Daoy (cell line): ENCODE data around the gene SCYGR8. TPM values are rescaled to one million over a fixed set of nuclear protein-coding genes. Genes with fewer than 3 reads are reported as not detected.
A peak's percentile ranks its signal among the peaks of the same experiment; 100 is the strongest.

Experiments used
- DNase-seq: peaks from one replicate; pipeline ENCODE4 v3.0.0-alpha.2; 2015; ENCODE audit warnings: low read depth
- total RNA-seq: library from RNA; depleted of rRNA; stranded (reverse); fragments of >200 nt; shearing (Covaris generic); gene quantifications from 2 replicates; pipeline ENCODE4 v1.2.3, GENCODE V29; 2014

SCYGR8 gene
- total RNA-seq, 1 experiment from 2014 or later = not detected

DNA sequence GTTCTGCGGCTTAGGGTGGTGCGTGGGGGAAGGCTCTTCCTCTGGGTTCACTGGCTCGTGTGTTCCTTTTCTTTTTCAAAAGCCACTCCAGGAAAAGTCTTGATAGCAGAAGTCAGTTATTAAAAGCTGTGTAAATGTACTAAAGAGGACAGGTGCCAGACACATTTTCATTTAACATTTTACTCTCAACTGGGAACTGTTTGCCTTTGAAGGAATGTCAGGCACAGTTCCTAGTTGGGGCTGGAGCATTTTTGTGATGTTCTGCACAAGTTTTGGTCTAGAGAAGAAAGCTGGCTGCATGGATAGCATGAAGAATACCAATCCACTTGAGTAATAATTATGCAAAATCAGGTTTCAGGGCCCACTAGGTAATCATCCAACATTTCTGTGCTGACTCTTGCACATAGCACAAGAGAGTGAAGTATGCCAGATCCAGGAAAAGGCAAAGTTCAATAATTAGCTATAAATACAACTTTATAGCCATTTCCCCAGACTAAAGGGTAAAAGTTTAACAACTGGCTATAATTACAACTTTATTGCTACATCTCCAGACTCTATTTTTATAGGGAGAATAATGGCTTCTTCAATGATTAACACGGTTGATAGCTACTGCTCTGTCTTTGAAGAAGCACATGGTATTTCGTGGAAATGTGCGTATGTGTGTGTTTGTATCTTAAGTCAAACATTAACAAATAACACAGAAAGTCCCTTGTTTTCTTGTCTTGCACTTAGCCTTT lies 16.2 kb downstream of the SCYGR8 start:
- DNase-seq = no peak

DNA sequence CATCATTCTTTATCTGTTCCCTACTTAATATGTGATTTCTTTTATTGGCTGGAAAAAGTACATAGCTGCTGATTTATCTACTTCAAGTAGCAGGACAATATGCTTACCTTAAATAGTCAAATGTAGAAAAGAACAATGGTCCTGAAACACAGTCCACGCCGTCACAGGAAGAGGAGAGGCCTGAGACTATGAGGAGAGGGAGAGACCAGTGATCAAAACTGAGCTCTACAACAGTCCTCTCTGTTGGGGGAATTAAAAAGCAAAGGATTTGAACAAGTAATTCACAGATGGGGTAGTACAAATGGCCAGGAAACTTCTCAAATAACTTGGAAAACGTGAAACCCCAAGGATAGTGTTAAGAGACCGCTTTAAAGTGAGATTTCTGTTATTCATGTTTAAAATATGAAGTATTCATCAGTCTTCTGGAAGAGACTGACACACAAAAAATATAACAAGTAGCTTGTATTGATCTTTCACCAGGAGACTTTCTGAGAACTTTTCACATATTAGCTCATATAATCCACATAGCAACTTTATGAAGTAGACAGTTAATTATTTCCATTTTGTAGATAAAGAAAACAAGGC lies 20.2 kb downstream of the SCYGR8 start:
- no peak for DNase-seq

DNA sequence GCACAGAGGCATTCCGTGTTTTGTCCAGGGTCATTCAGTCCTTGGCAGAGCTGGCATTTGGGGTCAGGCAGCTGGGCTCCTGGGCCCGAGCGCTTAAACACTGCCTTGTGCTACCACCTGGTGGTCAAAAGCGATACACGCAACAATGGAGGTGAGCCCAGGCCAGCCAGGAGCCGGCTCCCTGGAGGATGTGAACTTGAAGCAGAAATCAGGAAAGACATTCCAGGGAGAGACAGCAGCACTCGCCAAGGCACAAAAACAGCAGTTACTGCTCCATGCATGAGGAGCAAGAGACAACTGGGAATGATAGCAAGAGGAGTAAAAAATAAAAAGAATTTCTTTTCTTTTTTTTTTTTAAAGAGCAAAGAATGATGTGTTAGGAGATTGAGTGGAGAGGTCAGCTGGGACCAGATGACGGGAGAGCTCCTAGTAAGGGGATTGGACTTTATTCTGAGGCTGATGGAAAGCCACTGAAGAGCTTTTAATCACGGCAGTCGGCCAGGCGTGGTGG lies 20.7 kb downstream of the SCYGR8 start:
- DNase-seq = peak; percentile 81

DNA sequence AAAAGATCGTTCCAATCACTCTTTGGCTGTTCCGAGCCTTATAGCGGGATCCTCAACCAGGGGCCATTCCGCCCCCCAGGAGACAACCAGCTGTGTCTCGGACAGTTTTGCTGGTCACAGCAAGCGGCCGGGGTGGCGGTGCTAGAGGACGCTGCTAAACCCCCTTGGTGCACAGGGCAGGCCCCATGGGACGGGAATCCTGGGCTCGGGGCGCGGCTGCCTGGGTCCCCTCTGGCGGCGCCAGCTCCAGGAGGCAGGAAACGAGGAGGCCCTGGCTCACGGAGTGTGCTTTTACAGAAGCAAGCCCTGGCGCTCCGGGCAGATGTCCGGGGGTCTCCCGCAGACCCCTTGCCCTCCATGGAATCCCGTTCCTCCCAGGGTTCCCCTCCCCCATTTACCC lies 22.1 kb downstream of the SCYGR8 start:
- no peak for DNase-seq

DNA sequence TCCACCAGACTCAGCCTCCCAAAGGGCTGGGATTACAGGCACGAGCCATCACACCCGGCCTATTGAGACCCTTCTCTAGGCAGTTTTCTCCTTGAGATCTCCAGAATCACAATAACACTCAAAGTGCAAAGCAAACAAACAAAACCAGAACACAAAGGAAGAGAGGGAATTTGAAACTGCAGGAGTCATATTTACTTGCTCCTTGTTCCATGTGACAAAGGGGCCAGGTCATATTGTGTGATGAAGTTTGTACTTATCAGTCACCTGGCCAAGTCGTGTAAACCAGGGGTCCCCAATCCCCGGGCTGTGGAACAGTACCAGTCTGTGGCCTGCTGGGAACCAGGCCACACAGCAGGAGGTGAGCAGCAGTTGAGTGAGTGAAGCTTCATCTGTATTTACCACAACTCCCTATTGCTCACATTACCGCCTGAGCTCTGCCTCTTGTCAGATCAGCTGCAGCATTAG lies 26.5 kb downstream of the SCYGR8 start:
- peak; percentile 5 for DNase-seq

DNA sequence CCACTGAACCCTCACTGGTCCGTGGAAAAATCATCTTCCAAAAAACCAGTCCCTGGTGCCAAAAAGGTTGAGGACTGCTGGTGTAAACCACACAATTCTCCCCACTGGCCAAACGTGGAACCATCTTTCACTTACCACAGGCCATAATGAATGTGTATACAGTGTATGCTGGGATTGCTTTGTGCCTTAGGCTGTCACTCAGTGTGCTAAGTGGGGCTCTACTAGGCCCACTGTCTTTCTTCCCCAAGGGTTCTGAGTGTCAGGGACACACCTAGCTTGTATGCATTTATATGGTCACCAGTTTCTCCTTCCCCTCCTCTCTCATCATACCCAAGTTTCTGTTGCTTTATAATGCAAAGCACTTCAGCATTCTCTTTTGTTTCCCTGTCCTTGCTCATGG lies 27.2 kb downstream of the SCYGR8 start:
- DNase-seq = no peak

DNA sequence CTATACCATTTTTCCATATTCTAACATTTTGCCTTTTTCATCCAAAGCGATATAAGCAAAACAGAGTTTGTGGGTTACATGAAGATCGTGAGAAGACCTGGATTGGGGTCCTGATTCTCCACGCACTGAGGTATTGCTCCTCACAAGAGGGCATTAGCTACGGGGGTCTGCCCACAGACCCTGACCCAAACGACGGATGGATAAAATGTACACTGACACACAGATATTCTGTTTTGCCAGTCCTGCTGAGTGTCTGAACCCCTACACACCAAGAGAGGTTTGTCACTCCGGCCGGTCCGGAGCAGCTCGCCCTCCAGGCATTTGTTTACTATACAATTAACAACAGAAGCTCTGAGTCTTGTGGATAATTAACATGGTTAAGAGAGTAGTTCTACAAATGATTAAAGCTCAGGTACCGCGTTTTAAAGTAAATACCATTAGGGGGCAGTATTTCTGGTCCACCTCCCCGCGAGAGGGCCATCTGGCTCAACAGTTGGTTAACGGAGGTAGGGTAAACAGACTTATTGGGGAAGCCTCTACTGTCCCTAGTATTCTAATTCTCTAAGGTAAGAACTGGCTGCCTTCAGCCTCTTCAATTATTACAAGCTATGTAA lies 28.4 kb downstream of the SCYGR8 start:
- DNase-seq = no peak

DNA sequence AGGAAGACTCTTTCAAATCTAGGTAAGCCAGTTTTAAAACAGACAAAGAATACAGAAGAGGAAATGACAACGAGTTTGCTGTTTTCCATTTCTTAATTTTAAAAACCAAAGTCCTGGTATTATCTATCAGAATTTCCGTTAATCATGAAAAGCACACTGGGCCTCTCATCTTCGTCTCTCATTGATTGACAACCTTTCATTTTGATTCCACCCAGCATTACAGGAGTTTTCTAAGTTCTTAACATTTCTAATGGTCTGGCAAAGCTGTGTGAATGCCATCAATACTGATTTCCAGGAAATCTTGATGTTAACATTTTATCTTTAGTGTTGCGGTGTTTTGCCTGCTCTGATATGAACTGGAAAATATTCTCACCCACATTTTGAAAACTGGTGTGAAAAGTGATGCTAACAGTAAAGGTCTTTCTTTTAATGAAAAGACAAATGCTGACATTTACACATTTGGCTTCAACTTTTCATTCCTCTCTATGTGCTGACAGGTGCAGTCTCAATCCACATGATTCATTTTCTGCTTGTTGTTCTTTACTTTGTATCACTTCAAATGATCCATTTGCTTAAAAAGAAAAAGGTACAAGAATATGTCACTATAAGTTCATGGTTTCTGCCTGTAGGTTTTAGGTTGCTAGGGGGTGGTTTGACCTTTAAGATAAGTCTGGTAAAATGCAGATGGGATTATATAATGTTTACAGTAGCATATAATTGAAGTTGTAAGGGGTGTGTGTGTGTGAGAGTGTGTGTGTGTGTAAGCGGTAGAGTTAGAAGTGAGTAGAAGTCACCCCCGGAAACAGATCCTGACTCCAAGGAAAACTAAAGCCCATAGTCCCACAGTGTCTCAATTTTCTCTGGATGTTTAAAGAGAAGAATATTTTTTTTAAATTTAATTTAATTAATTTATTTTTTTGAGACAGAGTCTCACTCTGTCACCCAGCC lies 29.5 kb downstream of the SCYGR8 start:
- DNase-seq = no peak

DNA sequence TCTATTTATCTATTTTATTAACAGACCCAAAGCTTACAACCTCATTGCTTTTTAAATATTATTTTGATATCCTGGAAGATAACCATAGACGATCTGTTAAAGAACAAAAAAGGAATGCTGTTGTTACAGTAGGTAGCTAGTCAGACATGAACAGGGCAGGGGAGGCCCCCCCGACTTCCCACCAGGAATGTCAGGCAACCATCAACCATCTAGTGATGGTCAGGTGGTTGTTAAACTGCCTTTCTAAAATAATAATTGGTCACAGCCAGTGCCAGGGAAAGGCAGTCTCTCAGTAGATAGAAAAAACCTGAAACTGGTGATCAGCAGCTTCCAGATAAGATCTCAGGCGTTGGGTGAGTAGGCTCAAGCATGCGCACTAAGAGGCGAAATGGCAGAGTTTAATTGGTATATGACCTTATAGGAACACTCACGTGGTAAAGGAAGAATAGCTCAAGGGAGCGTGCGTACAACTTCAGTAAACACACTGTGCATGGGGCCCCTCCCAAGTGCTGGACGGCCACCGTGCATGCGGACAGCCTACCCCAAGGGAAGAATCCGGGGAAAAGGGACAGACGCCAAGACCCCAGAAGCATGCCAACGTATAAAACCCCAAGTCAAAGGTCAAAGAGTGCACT lies 35.4 kb downstream of the SCYGR8 start:
- no peak for DNase-seq

DNA sequence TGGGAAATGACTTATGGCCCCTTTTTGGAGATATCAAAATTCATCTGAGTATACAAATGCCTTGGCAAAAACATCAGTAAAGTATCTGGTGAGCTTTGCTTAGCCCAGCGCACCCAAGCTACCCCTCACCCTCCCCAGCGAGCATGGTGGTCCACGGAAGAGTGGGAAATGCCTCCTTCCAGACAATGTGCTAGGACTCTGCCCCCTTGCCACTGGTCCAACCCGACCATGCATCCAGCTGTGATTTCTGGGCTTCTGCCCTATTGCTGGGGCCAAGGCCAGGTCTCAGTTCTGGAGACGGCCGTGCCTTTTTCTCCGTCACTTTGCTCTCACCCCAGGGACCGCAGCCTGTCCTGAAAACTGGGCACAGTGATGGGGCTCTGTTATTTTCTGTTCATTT lies 36.1 kb downstream of the SCYGR8 start:
- no peak for DNase-seq

DNA sequence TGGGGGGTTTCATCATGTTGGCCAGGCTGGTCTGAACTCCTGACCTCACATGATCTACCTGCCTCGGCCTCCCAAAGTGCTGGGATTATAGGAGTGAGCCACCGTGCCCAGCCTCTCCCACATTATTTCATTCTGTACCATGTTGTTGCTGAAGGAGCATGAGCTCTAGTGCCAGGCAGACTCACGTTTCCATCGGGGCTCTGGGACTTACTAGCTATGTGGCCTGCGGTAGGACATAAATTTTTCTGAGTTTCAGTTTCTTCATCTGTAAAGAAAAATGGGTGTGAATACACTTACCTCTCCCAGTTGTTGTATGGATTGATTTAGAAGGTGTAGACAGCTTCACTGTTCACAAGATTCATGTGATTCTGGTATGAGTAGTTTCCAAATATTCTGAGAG lies 37.1 kb downstream of the SCYGR8 start:
- DNase-seq = no peak

DNA sequence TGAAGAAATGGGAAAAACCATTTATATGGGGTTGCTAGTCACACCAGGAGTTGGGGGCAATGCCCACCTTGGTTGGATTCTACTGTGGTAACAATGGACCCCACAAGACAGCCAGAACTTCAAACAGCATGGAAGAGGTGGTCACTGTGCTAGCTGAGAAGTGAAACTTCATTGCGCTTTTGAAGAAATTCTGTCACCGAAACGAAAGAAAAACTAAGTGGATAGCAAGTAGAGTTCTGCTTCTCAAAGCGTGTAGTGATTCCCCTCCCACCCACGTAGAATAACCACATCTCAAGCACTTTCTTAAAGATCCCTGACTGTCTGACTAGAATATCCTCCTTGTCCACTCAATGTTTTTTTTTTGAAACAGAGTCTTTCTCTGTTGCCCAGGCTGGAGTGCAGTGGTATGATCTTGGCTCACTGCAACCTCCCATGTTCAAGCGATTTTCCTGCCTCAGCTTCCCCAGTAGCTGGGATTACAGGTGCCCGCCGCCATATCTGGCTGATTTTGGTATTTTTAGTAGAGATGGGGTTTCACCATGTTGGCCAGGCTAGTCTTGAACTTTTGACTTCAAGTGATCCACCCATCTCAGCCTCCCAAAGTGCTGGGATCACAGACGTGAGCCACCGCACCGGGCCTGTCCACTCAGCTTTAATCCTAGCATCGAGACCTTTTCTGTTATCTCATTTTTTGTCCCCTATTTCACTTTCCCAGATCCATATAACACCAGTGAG lies 37.9 kb downstream of the SCYGR8 start:
- no peak for DNase-seq

DNA sequence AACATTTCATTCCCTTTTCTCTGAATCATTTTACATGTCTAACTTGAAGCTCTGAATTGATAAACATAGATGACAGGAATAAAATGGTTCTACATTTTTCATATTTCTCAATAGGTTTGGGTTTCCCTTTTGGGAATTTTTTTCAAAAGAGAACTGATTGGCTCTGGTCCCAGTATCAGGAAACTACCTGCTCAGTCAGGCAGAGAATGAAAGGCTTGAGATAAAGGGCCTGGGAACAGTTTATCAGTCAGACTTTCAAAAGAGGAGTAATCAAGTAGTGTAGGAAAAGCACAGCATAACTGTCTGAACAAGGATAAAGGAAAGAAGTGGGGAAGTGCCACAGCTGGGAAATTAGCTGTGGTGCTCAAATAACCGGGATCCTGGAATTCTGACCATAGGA lies 39.6 kb downstream of the SCYGR8 start:
- DNase-seq = no peak

DNA sequence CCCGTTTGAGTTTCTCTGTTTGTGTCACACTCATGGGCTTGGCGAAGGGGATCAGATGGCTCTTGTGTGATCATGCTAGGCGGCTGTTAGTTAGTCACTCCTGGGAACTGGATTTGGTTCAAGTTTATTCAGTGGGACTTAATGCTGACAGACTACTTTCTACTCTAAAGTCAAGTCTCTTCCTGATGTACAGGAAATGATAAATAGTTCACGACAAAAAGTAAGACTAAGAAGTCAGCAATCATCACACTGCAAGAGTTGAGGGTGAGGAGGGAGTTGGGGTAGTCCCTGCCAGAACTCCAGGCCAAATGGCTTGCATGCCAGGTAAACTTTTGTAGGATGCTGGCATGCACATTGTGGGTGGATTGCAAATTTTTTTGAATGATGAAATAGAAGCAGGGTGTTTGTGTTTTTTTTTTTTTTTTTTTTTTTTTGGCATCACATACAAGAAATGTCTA lies 42.9 kb downstream of the SCYGR8 start:
- no peak for DNase-seq

DNA sequence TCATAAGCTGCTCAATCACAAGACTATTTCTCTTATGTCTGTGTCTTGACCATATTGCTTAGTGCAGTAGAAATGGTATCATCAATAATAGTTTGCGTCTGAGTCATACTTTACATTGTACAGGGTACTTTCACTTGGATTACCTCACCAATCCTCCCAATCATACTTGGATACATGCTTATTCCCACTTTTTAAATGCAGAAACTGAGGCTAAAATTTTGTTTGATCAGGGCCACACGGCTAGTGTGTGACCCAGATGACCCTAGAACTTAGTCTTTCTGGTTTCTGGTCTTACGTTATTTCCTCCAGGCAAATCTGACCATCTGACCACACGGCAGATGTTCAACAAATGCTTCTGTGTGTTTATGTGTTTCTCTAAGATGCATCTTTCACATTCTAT lies 44.1 kb downstream of the SCYGR8 start:
- no peak for DNase-seq

DNA sequence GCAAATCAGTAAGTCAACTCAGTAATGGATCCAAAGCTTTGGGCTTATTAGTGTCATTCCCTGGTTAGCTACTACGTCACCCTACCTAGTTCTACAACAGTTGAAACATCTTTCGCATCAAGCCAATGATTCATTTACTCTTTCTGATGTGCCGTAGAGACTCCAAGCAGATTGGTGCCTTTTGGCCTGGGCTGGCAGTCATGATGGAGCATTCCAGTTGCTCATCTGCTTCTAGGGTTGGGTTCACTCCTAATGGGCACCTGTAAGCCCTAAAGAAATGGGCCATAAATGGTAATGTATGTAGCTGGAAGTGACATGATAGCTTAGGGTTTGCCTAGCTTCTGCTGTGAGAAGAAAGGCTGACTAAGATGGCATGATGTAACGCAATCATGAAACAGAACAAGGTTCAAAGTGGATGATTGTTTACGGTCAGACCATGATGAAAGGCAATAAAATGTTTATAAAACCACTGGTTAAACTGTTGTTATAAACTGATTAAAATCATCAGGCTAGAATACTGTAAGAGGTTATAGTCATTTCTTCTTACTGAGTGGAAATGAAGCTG lies 47.5 kb downstream of the SCYGR8 start:
- no peak for DNase-seq
